Measurements from ENCODE around the gene PPFIA1. TPM values are rescaled to one million over a fixed set of nuclear protein-coding genes. Genes with fewer than 3 reads are reported as not detected.

PPFIA1 gene
- total RNA-seq, 4 donors from 2014 or later = 46.3 to 51.5 (median 47.2) TPM

GRCh38 chr11:70338594-70338993 is 68.1 kb downstream of the PPFIA1 start:
- H3K27ac ChIP-seq (replicated peaks in 1 of 4) = no peak overlapping the region
- DNase-seq (ENCODE audit: extremely low spot score) = no peak
- intact Hi-C loops (cut with DNase I) = no loop called here
- no peaks in the 10 kb centered on the region for H3K9me3 ChIP-seq
- H3K36me3 ChIP-seq = peaks cover 72 to 93% (median 91%) of the 10 kb centered on the region in 4 donors
- TF ChIP-seq EP300 (IDR thresholded peaks at IDR 0.05) = no peak
- no peak for TF ChIP-seq POLR2A (IDR thresholded peaks at IDR 0.05; ENCODE audit: low read depth)
- no peak for TF ChIP-seq CTCF (IDR thresholded peaks at IDR 0.05)
- TF ChIP-seq POLR2AphosphoS5 (IDR thresholded peaks at IDR 0.05) = no peak
- H3K27me3 ChIP-seq = no peaks in the 10 kb centered on the region
- H3K4me1 ChIP-seq = no peaks in the 10 kb centered on the region
- H3K4me3 ChIP-seq = no peak overlapping the region
- 77% methylated on average over 4 of the region's 4 CpGs for WGBS

GRCh38 chr11:70339066-70339465 is 68.6 kb downstream of the PPFIA1 start:
- WGBS = 89% methylated on average over 8 of the region's 8 CpGs

GRCh38 chr11:70341881-70342429 is 71.5 kb downstream of the PPFIA1 start:
- 88% methylated on average over 15 of the region's 15 CpGs for WGBS
- H3K4me3 ChIP-seq = no peak overlapping the region
- H3K27me3 ChIP-seq = no peaks in the 10 kb centered on the region
- H3K27ac ChIP-seq (replicated peaks in 1 of 4) = no peak overlapping the region
- peaks cover 55 to 91% (median 87%) of the 10 kb centered on the region in 4 donors for H3K36me3 ChIP-seq
- H3K4me1 ChIP-seq = no peaks in the 10 kb centered on the region
- intact Hi-C loops (cut with DNase I) = no loop called here
- H3K9me3 ChIP-seq = no peaks in the 10 kb centered on the region
- TF ChIP-seq POLR2AphosphoS5 (IDR thresholded peaks at IDR 0.05) = no peak
- TF ChIP-seq CTCF (IDR thresholded peaks at IDR 0.05) = no peak
- no peak for TF ChIP-seq POLR2A (IDR thresholded peaks at IDR 0.05; ENCODE audit: low read depth)
- TF ChIP-seq EP300 (IDR thresholded peaks at IDR 0.05) = no peak
- DNase-seq (ENCODE audit: extremely low spot score) = no peak

More at GRCh38 chr11:70339066-70339465, 68.6 kb downstream of the PPFIA1 start:
- H3K27ac ChIP-seq (replicated peaks in 1 of 4) = no peak overlapping the region
- TF ChIP-seq EP300 (IDR thresholded peaks at IDR 0.05) (no peak), POLR2AphosphoS5 (IDR thresholded peaks at IDR 0.05) (no peak), CTCF (IDR thresholded peaks at IDR 0.05) (no peak), POLR2A (IDR thresholded peaks at IDR 0.05; ENCODE audit: low read depth) (no peak)
- H3K27me3 ChIP-seq = no peaks in the 10 kb centered on the region
- H3K4me3 ChIP-seq = no peak overlapping the region
- H3K36me3 ChIP-seq = peaks cover 72 to 93% (median 91%) of the 10 kb centered on the region in 4 donors
- DNase-seq (ENCODE audit: extremely low spot score) = no peak
- intact Hi-C loops (cut with DNase I) = no loop called here
- no peaks in the 10 kb centered on the region for H3K9me3 ChIP-seq
- H3K4me1 ChIP-seq = no peaks in the 10 kb centered on the region

GRCh38 chr11:70343636-70344035 is 73.1 kb downstream of the PPFIA1 start:
- Histone ChIP-seq H3K27me3 (no peaks in the 10 kb centered on the region), H3K36me3 (peaks cover 55 to 91% (median 87%) of the 10 kb centered on the region in 4 donors), H3K4me3 (no peak overlapping the region), H3K27ac (replicated peaks in 1 of 4) (no peak overlapping the region), H3K9me3 (no peaks in the 10 kb centered on the region), H3K4me1 (no peaks in the 10 kb centered on the region)
- DNase-seq (ENCODE audit: extremely low spot score) = no peak
- intact Hi-C loops (cut with DNase I) = no loop called here
- no peak for TF ChIP-seq CTCF (IDR thresholded peaks at IDR 0.05)
- TF ChIP-seq POLR2A (IDR thresholded peaks at IDR 0.05; ENCODE audit: low read depth) = no peak
- TF ChIP-seq POLR2AphosphoS5 (IDR thresholded peaks at IDR 0.05) = no peak
- no peak for TF ChIP-seq EP300 (IDR thresholded peaks at IDR 0.05)
- 85% methylated on average over 11 of the region's 11 CpGs for WGBS

- 89% methylated on average over 12 of the region's 12 CpGs for WGBS
- Histone ChIP-seq H3K9me3 (no peaks in the 10 kb centered on the region), H3K27ac (replicated peaks in 1 of 4) (no peak overlapping the region), H3K4me1 (no peaks in the 10 kb centered on the region), H3K4me3 (no peak overlapping the region), H3K27me3 (no peaks in the 10 kb centered on the region), H3K36me3 (peaks cover 39 to 91% (median 78%) of the 10 kb centered on the region in 4 donors)
- no peak for TF ChIP-seq POLR2A (IDR thresholded peaks at IDR 0.05; ENCODE audit: low read depth)
- no peak for TF ChIP-seq CTCF (IDR thresholded peaks at IDR 0.05)
- no peak for TF ChIP-seq POLR2AphosphoS5 (IDR thresholded peaks at IDR 0.05)
- no peak for TF ChIP-seq EP300 (IDR thresholded peaks at IDR 0.05)
- intact Hi-C loops (cut with DNase I) = no loop called here
- no peak for DNase-seq (ENCODE audit: extremely low spot score)
Observed at GRCh38 chr11:70348191-70348590, 77.7 kb downstream of the PPFIA1 start.
